IPS-18c (cell line): ENCODE data around the gene FBXW12.
"Not testable (repeated sequence)": the region's sequence is repeated elsewhere in the genome, so short reads cannot be mapped to it uniquely, and the experiment has no call there.

ENCODE experiments used
- H3K4me3 ChIP-seq: 2 replicates; pipeline ENCODE4 v1.7.0; 2013; ENCODE audit warnings: low read depth, mild to moderate bottlenecking, low read length, moderate library complexity; ENCODE audit not compliant: insufficient read depth
- H3K9me3 ChIP-seq: one replicate; pipeline ENCODE4 v1.6.1; 2013; ENCODE audit warnings: mild to moderate bottlenecking, low read length, moderate library complexity; ENCODE audit not compliant: control insufficient read depth, insufficient read depth

FBXW12 gene

GRCh38 chr3:48371651-48372376 is at the start of gene FBXW12:
FBXW12 (plus strand) TSS chr3:48372219; CDS start chr3:48372768, 549 bp downstream.
- Histone ChIP-seq H3K4me3 (no peak within 1 kb of the TSS), H3K9me3 (no peaks in the 10 kb centered on the region)

GRCh38 chr3:48331706-48332435 is 40.1 kb upstream of the FBXW12 start:
- H3K9me3 ChIP-seq, H3K4me3 ChIP-seq: not testable (repeated sequence)

GRCh38 chr3:48333346-48334245 is 38.4 kb upstream of the FBXW12 start, which contains the start of gene SPINK8:
SPINK8 (minus strand) TSS chr3:48333661; CDS start chr3:48328341, 5,320 bp downstream.
- not testable (repeated sequence) for H3K4me3 ChIP-seq, H3K9me3 ChIP-seq

- H3K9me3 ChIP-seq = no peaks in the 10 kb centered on the region
- H3K4me3 ChIP-seq = no peak overlapping the region
Measured at GRCh38 chr3:48334605-48335004, 37.4 kb upstream of the FBXW12 start.

- not testable (repeated sequence) for H3K9me3 ChIP-seq, H3K4me3 ChIP-seq
Measured at GRCh38 chr3:48335286-48335685, 36.7 kb upstream of the FBXW12 start.

GRCh38 chr3:48337536-48337935 is 34.5 kb upstream of the FBXW12 start:
- H3K4me3 ChIP-seq, H3K9me3 ChIP-seq: not testable (repeated sequence)

- H3K4me3 ChIP-seq = no peak overlapping the region
- no peaks in the 10 kb centered on the region for H3K9me3 ChIP-seq
Measured at GRCh38 chr3:48338635-48339034, 33.4 kb upstream of the FBXW12 start.

GRCh38 chr3:48343432-48343831 is 28.6 kb upstream of the FBXW12 start:
- Histone ChIP-seq H3K9me3 (no peaks in the 10 kb centered on the region), H3K4me3 (no peak overlapping the region)

- Histone ChIP-seq H3K9me3 (no peaks in the 10 kb centered on the region), H3K4me3 (no peak overlapping the region)
Measured at GRCh38 chr3:48344867-48345507, 27.0 kb upstream of the FBXW12 start.

- H3K4me3 ChIP-seq = no peak overlapping the region
- H3K9me3 ChIP-seq = no peaks in the 10 kb centered on the region
Measured at GRCh38 chr3:48345946-48346572, 26.0 kb upstream of the FBXW12 start.

GRCh38 chr3:48347500-48347899 is 24.5 kb upstream of the FBXW12 start:
- no peak overlapping the region for H3K4me3 ChIP-seq
- H3K9me3 ChIP-seq = no peaks in the 10 kb centered on the region

GRCh38 chr3:48352546-48352945 is 19.5 kb upstream of the FBXW12 start:
- Histone ChIP-seq H3K9me3 (no peaks in the 10 kb centered on the region), H3K4me3 (no peak overlapping the region)

- H3K9me3 ChIP-seq = no peaks in the 10 kb centered on the region
- no peak overlapping the region for H3K4me3 ChIP-seq
Measured at GRCh38 chr3:48353987-48354386, 18.0 kb upstream of the FBXW12 start.

GRCh38 chr3:48356419-48356818 is 15.6 kb upstream of the FBXW12 start:
- no peak overlapping the region for H3K4me3 ChIP-seq
- H3K9me3 ChIP-seq = no peaks in the 10 kb centered on the region

- Histone ChIP-seq H3K9me3 (no peaks in the 10 kb centered on the region), H3K4me3 (no peak overlapping the region)
Measured at GRCh38 chr3:48361928-48362327, 10.1 kb upstream of the FBXW12 start.

GRCh38 chr3:48364840-48365239 is 7.2 kb upstream of the FBXW12 start:
- Histone ChIP-seq H3K9me3 (no peaks in the 10 kb centered on the region), H3K4me3 (no peak overlapping the region)

- Histone ChIP-seq H3K4me3 (no peak overlapping the region), H3K9me3 (no peaks in the 10 kb centered on the region)
Measured at GRCh38 chr3:48367201-48367600, 4.8 kb upstream of the FBXW12 start.
